DND-41 (cell line): ENCODE data around the gene LIPT2.

Experiments used
- EZH2 ChIP-seq: IDR thresholded peaks from 3 replicates; pipeline ENCODE4 v1.6.1; 2012; ENCODE audit warnings: borderline replicate concordance, low read depth, mild to moderate bottlenecking, moderate library complexity, low read length, inconsistent platforms; ENCODE audit not compliant: severe bottlenecking
- TF ChIP-seq, protein P1 (sequence below): IDR thresholded peaks from 2 replicates; pipeline ENCODE4 v1.5.1; 2012; ENCODE audit warnings: borderline replicate concordance, low read length, moderate library complexity, mild to moderate bottlenecking; ENCODE audit not compliant: poor library complexity, severe bottlenecking; ENCODE audit errors: extremely low read depth

GRCh38 chr11:74524978-74525377, 31.5 kb upstream of the LIPT2 start:
- TF ChIP-seq, protein P1, sequence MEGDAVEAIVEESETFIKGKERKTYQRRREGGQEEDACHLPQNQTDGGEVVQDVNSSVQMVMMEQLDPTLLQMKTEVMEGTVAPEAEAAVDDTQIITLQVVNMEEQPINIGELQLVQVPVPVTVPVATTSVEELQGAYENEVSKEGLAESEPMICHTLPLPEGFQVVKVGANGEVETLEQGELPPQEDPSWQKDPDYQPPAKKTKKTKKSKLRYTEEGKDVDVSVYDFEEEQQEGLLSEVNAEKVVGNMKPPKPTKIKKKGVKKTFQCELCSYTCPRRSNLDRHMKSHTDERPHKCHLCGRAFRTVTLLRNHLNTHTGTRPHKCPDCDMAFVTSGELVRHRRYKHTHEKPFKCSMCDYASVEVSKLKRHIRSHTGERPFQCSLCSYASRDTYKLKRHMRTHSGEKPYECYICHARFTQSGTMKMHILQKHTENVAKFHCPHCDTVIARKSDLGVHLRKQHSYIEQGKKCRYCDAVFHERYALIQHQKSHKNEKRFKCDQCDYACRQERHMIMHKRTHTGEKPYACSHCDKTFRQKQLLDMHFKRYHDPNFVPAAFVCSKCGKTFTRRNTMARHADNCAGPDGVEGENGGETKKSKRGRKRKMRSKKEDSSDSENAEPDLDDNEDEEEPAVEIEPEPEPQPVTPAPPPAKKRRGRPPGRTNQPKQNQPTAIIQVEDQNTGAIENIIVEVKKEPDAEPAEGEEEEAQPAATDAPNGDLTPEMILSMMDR, result no peak
- TF ChIP-seq EZH2, result no peak
